HepG2 (cell line): ENCODE data around the gene APOL4. TPM values are rescaled to one million over a fixed set of nuclear protein-coding genes. Genes with fewer than 3 reads are reported as not detected.
A peak's percentile ranks its signal among the peaks of the same experiment; 100 is the strongest.

Experiments
- ATAC-seq: fragments of 200-7000 bp; cut with Tn5 transposase; 3 replicates; pipeline ENCODE4 v1.9.1; 2020; ENCODE audit warnings: mild to moderate bottlenecking, moderate library complexity
- BruUV-seq: library from RNA; stranded (reverse); fragments of 400-500 nt; replicated peaks from 2 replicates; lab custom pipeline; 2021; lab: Mats Ljungman, UMichigan
- CTCF ChIA-PET: fragments of 300-600 bp; formaldehyde crosslinking; extraction: SDS; loops from one replicate; lab custom pipeline; 2021; ENCODE audit warnings: low total read pairs, inconsistent platforms, low intra/inter-chr PET ratio; lab: Yijun Ruan, JAX
- POLR2A ChIA-PET: fragments of 350-600 bp; sonication (Branson Sonifier 250); formaldehyde crosslinking; loops from one replicate; lab custom pipeline; 2020; ENCODE audit warnings: antibody characterized with exemption, inconsistent platforms; lab: Yijun Ruan, JAX
- DNase-seq: peaks from one replicate; pipeline ENCODE4 v3.0.0-alpha.2; 2015; ENCODE audit warnings: low spot score
- FAIRE-seq: peaks from 3 replicates; lab custom pipeline; 2011; peaks lifted over from hg19 to GRCh38; lab: Jason Lieb, UNC
- H2AFZ ChIP-seq: one replicate; pipeline ENCODE4 v1.6.1; 2011; ENCODE audit warnings: low read length, inconsistent platforms
- H3K27ac ChIP-seq: fragments of 300-600 bp; 3 replicates; pipeline ENCODE4 v1.8.0; 2011; ENCODE audit warnings: mixed run types, mild to moderate bottlenecking, mixed read lengths, low read length, inconsistent platforms; ENCODE audit not compliant: insufficient read depth; ENCODE audit errors: extremely low read length
- H3K27me3 ChIP-seq, 2 experiments: fragments of 200-600 bp in 1 of 2; 2 replicates in 1 of 2; 3 replicates in 1 of 2; pipeline versions ENCODE4 v1.6.0 to v1.8.0; 2011; ENCODE audit warnings: low read length in 2 of 2, mild to moderate bottlenecking in 2 of 2, moderate library complexity in 2 of 2, inconsistent platforms in 1 of 2; ENCODE audit not compliant: insufficient read depth in 2 of 2, control insufficient read depth in 1 of 2
- H3K36me3 ChIP-seq, 2 experiments: fragments of 200-600 bp in 1 of 2; replicated peaks in 1 of 2; 2 replicates in 1 of 2; 3 replicates in 1 of 2; pipeline versions ENCODE4 v1.5.1 to v1.8.0; 2011; ENCODE audit warnings: low read length in 2 of 2, inconsistent platforms in 1 of 2; ENCODE audit not compliant: insufficient read depth in 2 of 2, control insufficient read depth in 1 of 2
- H3K4me1 ChIP-seq: 2 replicates; pipeline ENCODE4 v1.5.1; 2012; ENCODE audit warnings: low read length, inconsistent platforms; ENCODE audit not compliant: insufficient read depth
- H3K4me2 ChIP-seq: 2 replicates; pipeline ENCODE4 v1.6.0; 2011; ENCODE audit warnings: low read depth, low read length, inconsistent platforms
- H3K4me3 ChIP-seq, 3 experiments: fragments of 200-600 bp in 1 of 3; sonication (generic), shearing (Covaris generic) in 1 of 3; replicated peaks in 1 of 3; 2 replicates each; pipeline ENCODE4 v1.5.1; 2011 to 2016; ENCODE audit warnings: low read length in 3 of 3, inconsistent platforms in 2 of 3, low read depth in 2 of 3, mild to moderate bottlenecking in 2 of 3, control low read depth in 1 of 3, mixed read lengths in 1 of 3; ENCODE audit not compliant: insufficient read depth in 1 of 3
- H3K79me2 ChIP-seq: one replicate; pipeline ENCODE4 v1.6.1; 2011; ENCODE audit warnings: low read length, inconsistent platforms; ENCODE audit not compliant: insufficient read depth
- H3K9ac ChIP-seq: 2 replicates; pipeline ENCODE4 v1.6.0; 2011; ENCODE audit warnings: mild to moderate bottlenecking, low read depth, low read length, inconsistent platforms; ENCODE audit not compliant: insufficient read depth
- H3K9me3 ChIP-seq: 2 replicates; pipeline ENCODE4 v1.5.1; 2012; ENCODE audit warnings: mild to moderate bottlenecking, low read length
- H4K20me1 ChIP-seq: 2 replicates; pipeline ENCODE4 v1.6.0; 2011; ENCODE audit warnings: inconsistent platforms, mild to moderate bottlenecking, low read length, moderate library complexity; ENCODE audit not compliant: insufficient read depth
- CBX2 ChIP-seq, 2 experiments: fragments of 200-600 bp in 1 of 2; sonication (generic); formaldehyde crosslinking in 1 of 2; IDR thresholded peaks; 2 replicates each; pipeline versions ENCODE4 v1.7.0 to v1.8.1; 2018 to 2022; ENCODE audit warnings: low read depth in 2 of 2, low read length in 1 of 2, mild to moderate bottlenecking in 1 of 2, missing genetic modification reagents in 1 of 2
- ETV5 ChIP-seq: IDR thresholded peaks from 2 replicates; pipeline ENCODE4 v1.6.1; 2018; ENCODE audit warnings: missing biosample characterization, missing genetic modification reagents, inconsistent platforms, borderline replicate concordance
- HDAC6 ChIP-seq: fragments of 200-600 bp; sonication (generic); IDR thresholded peaks from 2 replicates; pipeline ENCODE4 v1.7.0; 2017; ENCODE audit warnings: mild to moderate bottlenecking, antibody characterized with exemption, low read length, low read depth
- JUND ChIP-seq: sonication (generic); formaldehyde crosslinking; IDR thresholded peaks from 2 replicates; pipeline ENCODE4 v1.8.0; 2022; ENCODE audit warnings: mild to moderate bottlenecking, missing genetic modification reagents
- KMT2A ChIP-seq: sonication (generic); formaldehyde crosslinking; IDR thresholded peaks from 2 replicates; pipeline ENCODE4 v1.4.0; 2020; ENCODE audit warnings: missing genetic modification reagents
- NCOA2 ChIP-seq: sonication (generic); formaldehyde crosslinking; IDR thresholded peaks from 2 replicates; pipeline ENCODE4 v1.8.0; 2022; ENCODE audit warnings: inconsistent platforms
- RNF2 ChIP-seq: fragments of 450-650 bp; conservative IDR thresholded peaks from 2 replicates; pipeline ENCODE4 v1.6.1; 2016; ENCODE audit warnings: low read depth
- SAP130 ChIP-seq: IDR thresholded peaks from 2 replicates; pipeline ENCODE4 v1.6.1; 2016; ENCODE audit warnings: low read depth
- SMAD3 ChIP-seq: sonication (generic); formaldehyde crosslinking; IDR thresholded peaks from 2 replicates; pipeline ENCODE4 v1.4.0; 2020; ENCODE audit warnings: missing genetic modification reagents
- TBX3 ChIP-seq: fragments of 450-650 bp; IDR thresholded peaks from 2 replicates; pipeline ENCODE4 v1.6.1; 2017; ENCODE audit warnings: antibody characterized with exemption, mild to moderate bottlenecking, inconsistent platforms, borderline replicate concordance
- ZBTB38 ChIP-seq: sonication (generic); formaldehyde crosslinking; IDR thresholded peaks from 2 replicates; pipeline ENCODE4 v1.5.1; 2020; ENCODE audit warnings: mild to moderate bottlenecking, missing genetic modification reagents
- ZFP36 ChIP-seq: fragments of 150-350 bp; IDR thresholded peaks from 2 replicates; pipeline ENCODE4 v1.6.1; 2018; ENCODE audit warnings: borderline replicate concordance, low read length, low read depth; ENCODE audit not compliant: partially characterized antibody
- ZFP36L2 ChIP-seq: sonication (generic); formaldehyde crosslinking; IDR thresholded peaks from 2 replicates; pipeline ENCODE4 v1.4.0; 2020; ENCODE audit warnings: missing genetic modification reagents
- ZFP82 ChIP-seq: sonication (generic); formaldehyde crosslinking; IDR thresholded peaks from 2 replicates; pipeline ENCODE4 v1.5.1; 2020; ENCODE audit warnings: mild to moderate bottlenecking, missing genetic modification reagents, borderline replicate concordance
- ZNF225 ChIP-seq: sonication (generic); formaldehyde crosslinking; IDR thresholded peaks from 2 replicates; pipeline ENCODE4 v1.4.0; 2020; ENCODE audit warnings: mild to moderate bottlenecking, missing genetic modification reagents
- ZNF256 ChIP-seq: sonication (generic); formaldehyde crosslinking; conservative IDR thresholded peaks from 2 replicates; pipeline ENCODE4 v1.4.0; 2020; ENCODE audit warnings: missing genetic modification reagents
- ZNF496 ChIP-seq: sonication (generic); formaldehyde crosslinking; IDR thresholded peaks from 2 replicates; pipeline ENCODE4 v1.8.1; 2023; ENCODE audit warnings: mild to moderate bottlenecking, moderate library complexity, missing genetic modification reagents; ENCODE audit not compliant: insufficient replicate concordance
- ZNF598 ChIP-seq: sonication (generic); formaldehyde crosslinking; IDR thresholded peaks from 2 replicates; pipeline ENCODE4 v1.5.1; 2020; ENCODE audit warnings: mild to moderate bottlenecking, missing genetic modification reagents, borderline replicate concordance
- ZNF615 ChIP-seq: sonication (generic); formaldehyde crosslinking; IDR thresholded peaks from 2 replicates; pipeline ENCODE4 v1.5.0; 2020; ENCODE audit warnings: mild to moderate bottlenecking, missing genetic modification reagents, borderline replicate concordance
- ZNF720 ChIP-seq: sonication (generic); formaldehyde crosslinking; IDR thresholded peaks from 2 replicates; pipeline ENCODE4 v1.4.0; 2020; ENCODE audit warnings: missing genetic modification reagents
- WGBS: methylation state at CpG from one replicate; pipeline ENCODE4 v1.1.6; 2017; ENCODE audit warnings: low lambda C conversion rate; 5-methylcytosine and 5-hydroxymethylcytosine counted together
- in situ Hi-C: cut with HindIII; loops from 2 replicates; pipeline ENCODE4 v1.10.0; 2017; ENCODE audit warnings: low pct_unique_long_range_greater_than_20kb; ENCODE audit not compliant: extremely low pct_ligation_motif_present
- intact Hi-C: fragments of 100-400 bp; cut with micrococcal nuclease; formaldehyde crosslinking; loops from one replicate; pipeline ENCODE4 v1.10.0; 2022; ENCODE audit not compliant: unreplicated experiment
- polyA plus RNA-seq, 8 experiments: library from polyadenylated mRNA; depleted of rRNA in 3 of 8; stranded (reverse) in 7 of 8; unstranded in 1 of 8; fragments of >200 nt; fragmentation: Illumina TruSeq in 4 of 8; extraction: Trizol in 4 of 8; gene quantifications; 2 replicates each; pipeline versions ENCODE4 v1.2.1 to v1.2.3, GENCODE V29; 2011 to 2016; ENCODE audit warnings: low read depth in 4 of 8, missing spikeins in 1 of 8, mixed read lengths in 1 of 8; ENCODE audit not compliant: insufficient read depth in 1 of 8
- total RNA-seq, 5 experiments: library from RNA; depleted of rRNA; stranded (reverse); fragments of >200 nt; fragmentation: Illumina TruSeq; extraction: Trizol; gene quantifications; 2 replicates each; pipeline ENCODE4 v1.2.3, GENCODE V29; 2016; ENCODE audit warnings: low read depth in 1 of 5
- TF ChIP-seq, protein P1 (sequence below): sonication (generic); formaldehyde crosslinking; IDR thresholded peaks from 2 replicates; pipeline ENCODE4 v1.4.0; 2020; ENCODE audit warnings: missing genetic modification reagents

The APOL4 gene
- total and polyA plus RNA-seq, 2 of the 13 experiments (the other 11 are each of a cell fraction or from before 2014, with no cell fraction given) = 0.77 to 2.8 TPM

DNA sequence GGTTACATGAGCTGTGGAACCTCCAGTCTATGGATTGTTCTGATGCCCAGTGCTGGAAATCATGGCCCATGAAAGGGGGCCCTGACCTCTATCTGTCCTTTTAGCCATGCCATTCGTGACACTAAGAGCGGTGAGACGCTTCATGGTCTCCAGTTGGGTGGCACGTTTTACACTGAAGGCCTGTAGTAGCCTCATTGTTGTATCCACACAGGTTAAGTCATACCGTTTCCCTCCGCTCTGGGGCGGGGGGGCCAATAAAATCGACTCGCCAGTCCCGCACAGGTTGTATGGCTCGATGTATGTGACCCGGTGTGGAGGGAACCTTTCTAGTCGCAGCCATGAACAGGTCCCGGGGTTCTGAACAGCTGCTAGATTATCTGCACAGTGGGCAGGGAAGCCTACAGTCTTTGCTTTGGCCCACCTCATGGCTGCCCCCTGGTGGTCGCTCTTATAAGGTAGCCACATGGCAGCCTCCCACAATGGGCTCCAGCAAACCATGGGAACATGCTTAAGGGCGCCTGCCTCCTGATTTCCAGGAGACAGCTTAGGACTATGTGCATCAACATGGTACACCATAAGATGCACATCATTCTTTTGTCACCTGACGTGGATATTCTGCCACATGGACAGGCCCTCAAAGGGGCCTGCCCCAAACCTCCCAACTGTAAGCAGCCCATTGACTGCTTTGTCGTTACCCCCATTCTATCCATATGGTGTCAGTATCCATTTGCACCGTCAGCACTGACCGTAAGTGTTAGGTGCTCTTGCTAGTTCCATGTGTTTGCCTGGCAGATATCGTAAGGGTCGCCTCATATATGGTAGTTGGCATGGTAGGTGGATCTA is 21.4 kb downstream of the APOL4 start:
- peak; percentile 97 for ATAC-seq
- in situ Hi-C loops (loop anchor here (5.0 kb wide), 1 partner anchor 38 kb away; no protein-coding TSS in a partner anchor), intact Hi-C loops (loop anchor here (1.0 kb wide), 1 partner anchor 35 kb away; no protein-coding TSS in a partner anchor)
- POLR2A ChIA-PET = interaction anchor here (0.9 to 1.0 kb wide), 2 partner anchors 21 to 25 kb away, joined by 3 to 7 read pairs; no protein-coding TSS in a partner anchor
- no peak overlapping the region for H3K9ac ChIP-seq
- H3K4me1 ChIP-seq = no peaks in the 10 kb centered on the region
- H3K4me3 ChIP-seq = peak overlapping the region in 1 of 3 experiments; percentile 30; a peak in 1 of 6 replicates
- H3K36me3 ChIP-seq = no peaks in the 10 kb centered on the region
- CTCF ChIA-PET = interaction anchor here (1.3 to 2.9 kb wide), 2 partner anchors 35 to 114 kb away, joined by 3 to 42 read pairs; no protein-coding TSS in a partner anchor
- no peaks in the 10 kb centered on the region for H3K79me2 ChIP-seq
- no peaks in the 10 kb centered on the region for H3K9me3 ChIP-seq
- peak overlapping the region; percentile 48 for H3K4me2 ChIP-seq
- DNase-seq = peak; percentile 56
- BruUV-seq = no TSS peak
- no peak overlapping the region for H3K27ac ChIP-seq
- no peak overlapping the region for H2AFZ ChIP-seq
- no peaks in the 10 kb centered on the region for H4K20me1 ChIP-seq
- H3K27me3 ChIP-seq = peaks cover 3 to 19% of the 10 kb centered on the region in 2 experiments; a peak in 4 of 5 replicates
- peak; percentile 75 for FAIRE-seq
- 29% methylated on average over 12 of the region's 22 CpGs for WGBS
- TF ChIP-seq ZBTB38 (CRISPR knock-in tag) (no peak), KMT2A (0 out of 2 replicates have a peak, but pooled peaks have one; percentile 24), SAP130 (0 out of 2 replicates have a peak, but pooled peaks have one; percentile 23), ZNF615 (CRISPR knock-in tag) (no peak), NCOA2 (CRISPR knock-in tag) (peak; percentile 15; the same call in 1 of the 2 replicates), SMAD3 (CRISPR knock-in tag) (0 out of 2 replicates have a peak, but pooled peaks have one; percentile 36), HDAC6 (no peak), TBX3 (no peak), ZFP36 (no peak), ZNF720 (CRISPR knock-in tag) (no peak), ZFP82 (CRISPR knock-in tag) (no peak), ZNF256 (no peak), JUND (CRISPR knock-in tag) (no peak), RNF2 (no peak), ZFP36L2 (CRISPR knock-in tag) (no peak), ZNF225 (no peak), ZNF598 (CRISPR knock-in tag) (0 out of 2 replicates have a peak, but pooled peaks have one; percentile 55), CBX2 (IDR thresholded peaks at IDR 0.05; ENCODE audit: low read depth, low read length) (no peak), CBX2 (CRISPR knock-in tag; IDR thresholded peaks at IDR 0.05; ENCODE audit: low read depth) (no peak), ETV5 (no peak), ZNF496 (CRISPR knock-in tag) (no peak)
- TF ChIP-seq, protein P1, sequence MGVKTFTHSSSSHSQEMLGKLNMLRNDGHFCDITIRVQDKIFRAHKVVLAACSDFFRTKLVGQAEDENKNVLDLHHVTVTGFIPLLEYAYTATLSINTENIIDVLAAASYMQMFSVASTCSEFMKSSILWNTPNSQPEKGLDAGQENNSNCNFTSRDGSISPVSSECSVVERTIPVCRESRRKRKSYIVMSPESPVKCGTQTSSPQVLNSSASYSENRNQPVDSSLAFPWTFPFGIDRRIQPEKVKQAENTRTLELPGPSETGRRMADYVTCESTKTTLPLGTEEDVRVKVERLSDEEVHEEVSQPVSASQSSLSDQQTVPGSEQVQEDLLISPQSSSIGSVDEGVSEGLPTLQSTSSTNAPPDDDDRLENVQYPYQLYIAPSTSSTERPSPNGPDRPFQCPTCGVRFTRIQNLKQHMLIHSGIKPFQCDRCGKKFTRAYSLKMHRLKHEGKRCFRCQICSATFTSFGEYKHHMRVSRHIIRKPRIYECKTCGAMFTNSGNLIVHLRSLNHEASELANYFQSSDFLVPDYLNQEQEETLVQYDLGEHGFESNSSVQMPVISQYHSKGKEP = no peak
